ENCODE results near the gene TEPSIN. TPM values are rescaled to one million over a fixed set of nuclear protein-coding genes. Genes with fewer than 3 reads are reported as not detected.
A peak's percentile ranks its signal among the peaks of the same experiment; 100 is the strongest.

The TEPSIN gene
- total RNA-seq, 1 donor from 2014 or later = 35.4 TPM

DNA sequence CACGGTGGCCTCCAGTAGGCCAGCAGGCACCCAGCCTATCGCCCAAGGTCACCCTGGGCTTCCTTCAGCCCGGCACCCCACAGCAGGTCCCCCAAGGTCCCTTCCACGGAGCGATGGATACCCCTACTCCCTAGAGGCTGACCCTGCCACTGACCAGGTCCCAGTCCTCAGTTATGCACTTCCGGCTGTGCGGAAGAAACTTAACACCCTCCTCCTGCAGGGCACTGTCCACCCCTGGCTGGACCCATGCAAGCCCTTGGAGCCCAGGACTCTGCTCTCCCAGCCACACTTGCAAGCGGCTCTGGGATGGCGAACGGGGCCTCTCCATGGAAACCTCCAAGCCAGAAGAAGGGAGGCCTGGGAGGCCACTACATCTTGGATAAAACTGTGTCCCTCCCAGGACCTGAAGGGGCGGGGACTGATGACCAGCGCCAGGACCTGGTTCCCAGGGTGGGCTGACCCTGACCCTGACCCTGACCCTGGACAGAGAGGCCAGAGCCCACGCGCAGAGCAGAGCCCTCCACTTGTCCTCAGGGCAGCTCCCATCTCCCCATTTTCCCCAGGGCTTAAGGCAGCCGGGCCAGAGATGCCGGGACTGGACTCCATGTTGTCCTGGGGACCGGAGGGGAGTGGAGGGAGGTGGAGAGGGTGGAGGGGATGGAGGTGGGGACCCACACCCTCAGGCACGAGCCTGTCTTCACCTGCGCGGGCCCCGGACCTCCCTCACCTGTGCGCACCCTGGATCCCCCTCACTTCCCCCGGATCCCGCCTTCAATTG is 16.8 kb downstream of the TEPSIN start:
- no peak for TF ChIP-seq POLR2AphosphoS5 (IDR thresholded peaks at IDR 0.05; ENCODE audit: insufficient read depth in 1 of 2, low read depth in 1 of 2)
- TF ChIP-seq CTCF (IDR thresholded peaks at IDR 0.05) = no peak
- TF ChIP-seq POLR2A (IDR thresholded peaks at IDR 0.05) = no peak
- intact Hi-C loops (cut with DNase I) = no loop called here
- Histone ChIP-seq H3K36me3 (no peaks in the 10 kb centered on the region), H3K27ac (peak overlapping the region; percentile 21), H3K27me3 (no peaks in the 10 kb centered on the region), H3K4me1 (peaks cover 23% of the 10 kb centered on the region), H3K9me3 (no peaks in the 10 kb centered on the region), H3K4me3 (peak overlapping the region; percentile 76 to 82)
- no peak for DNase-seq (ENCODE audit: extremely low spot score in 2 of 2)

DNA sequence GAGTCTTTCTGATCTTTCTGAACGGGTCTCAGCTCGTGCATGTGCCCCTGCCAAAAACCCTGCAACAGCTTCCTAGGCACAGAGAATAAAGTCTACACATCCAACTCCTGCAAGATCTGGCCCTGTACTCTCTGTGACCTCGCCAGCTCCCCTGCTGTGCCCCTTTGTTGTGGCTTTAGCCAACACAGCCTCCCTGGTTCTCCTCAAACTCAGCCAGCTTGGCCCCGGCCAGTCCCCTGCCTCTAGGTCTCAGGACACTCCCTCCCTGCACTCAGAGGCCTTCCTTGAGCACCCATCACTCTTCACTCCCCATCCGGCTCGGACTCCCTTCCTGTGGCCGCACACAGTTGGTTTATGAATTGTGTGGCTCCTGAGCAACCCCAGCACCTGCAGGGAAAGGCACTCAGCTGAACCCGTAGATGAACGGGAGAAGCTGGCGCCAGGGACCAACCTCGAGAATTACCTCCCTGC is 17.4 kb downstream of the TEPSIN start:
- H3K27me3 ChIP-seq = no peaks in the 10 kb centered on the region
- intact Hi-C loops (cut with DNase I) = no loop called here
- TF ChIP-seq CTCF (IDR thresholded peaks at IDR 0.05) (no peak), POLR2A (IDR thresholded peaks at IDR 0.05) (no peak), POLR2AphosphoS5 (IDR thresholded peaks at IDR 0.05; ENCODE audit: insufficient read depth in 1 of 2, low read depth in 1 of 2) (no peak)
- no peak overlapping the region for H3K27ac ChIP-seq
- H3K4me1 ChIP-seq = peaks cover 23% of the 10 kb centered on the region
- H3K36me3 ChIP-seq = no peaks in the 10 kb centered on the region
- H3K4me3 ChIP-seq = peak overlapping the region; percentile 76 to 82
- H3K9me3 ChIP-seq = no peaks in the 10 kb centered on the region
- no peak for DNase-seq (ENCODE audit: extremely low spot score in 2 of 2)

- intact Hi-C loops (cut with DNase I) = no loop called here
Measured at GRCh38 chr17:81219476-81220180, 19.2 kb downstream of the TEPSIN start.

DNA sequence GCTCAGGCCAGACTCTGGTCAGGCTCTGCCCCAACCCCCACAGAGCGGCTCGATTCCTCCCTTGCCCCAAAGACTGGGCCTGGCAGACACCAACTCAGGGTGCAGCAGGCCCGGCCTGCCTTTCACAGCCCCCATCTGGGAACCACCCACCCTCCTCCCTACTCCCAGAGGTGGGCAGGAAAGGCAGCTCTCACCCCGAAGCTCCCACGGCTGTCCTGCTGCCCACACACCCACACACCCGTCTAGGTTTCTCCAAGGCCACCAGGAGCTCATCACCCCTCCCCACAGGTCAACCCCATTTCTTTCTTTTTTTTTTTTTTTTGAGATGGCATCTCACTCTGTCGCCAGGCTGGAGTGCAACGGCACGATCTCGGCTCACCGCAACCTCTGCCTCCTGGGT is 19.9 kb downstream of the TEPSIN start:
- Histone ChIP-seq H3K9me3 (no peaks in the 10 kb centered on the region), H3K27ac (no peak overlapping the region)
- intact Hi-C loops (cut with DNase I) = no loop called here

More at GRCh38 chr17:81219476-81220180, 19.2 kb downstream of the TEPSIN start:
- peaks cover 23% of the 10 kb centered on the region for H3K4me1 ChIP-seq
- no peaks in the 10 kb centered on the region for H3K27me3 ChIP-seq
- no peaks in the 10 kb centered on the region for H3K36me3 ChIP-seq
- H3K27ac ChIP-seq = no peak overlapping the region
- H3K4me3 ChIP-seq = no peak overlapping the region
- DNase-seq (ENCODE audit: extremely low spot score in 2 of 2) = no peak
- no peaks in the 10 kb centered on the region for H3K9me3 ChIP-seq
- TF ChIP-seq POLR2A (IDR thresholded peaks at IDR 0.05) (no peak), POLR2AphosphoS5 (IDR thresholded peaks at IDR 0.05; ENCODE audit: insufficient read depth in 1 of 2, low read depth in 1 of 2) (no peak), CTCF (IDR thresholded peaks at IDR 0.05) (no peak)

More for the DNA sequence above, 19.9 kb downstream of the TEPSIN start:
- DNase-seq (ENCODE audit: extremely low spot score in 2 of 2) = no peak
- TF ChIP-seq CTCF (IDR thresholded peaks at IDR 0.05) (no peak), POLR2A (IDR thresholded peaks at IDR 0.05) (no peak), POLR2AphosphoS5 (IDR thresholded peaks at IDR 0.05; ENCODE audit: insufficient read depth in 1 of 2, low read depth in 1 of 2) (no peak)
- no peaks in the 10 kb centered on the region for H3K27me3 ChIP-seq
- peaks cover 23% of the 10 kb centered on the region for H3K4me1 ChIP-seq
- no peaks in the 10 kb centered on the region for H3K36me3 ChIP-seq
- no peak overlapping the region for H3K4me3 ChIP-seq
